Stimulated activated CD4-positive, alpha-beta T cell treated with anti-CD3 and anti-CD28 coated beads, Interleukin-15, amount 100 ng/mL, for 48 hours (primary cell): ENCODE results near the gene HOMER3.
A peak's percentile ranks its signal among the peaks of the same experiment; 100 is the strongest.
"Not testable (repeated sequence)": the region's sequence is repeated elsewhere in the genome, so short reads cannot be mapped to it uniquely, and the experiment has no call there.

Experiments
- DNase-seq, 2 donors: peaks; one replicate each; pipeline ENCODE4 v3.0.0-alpha.2; 2020; ENCODE audit warnings: low read depth in 2 of 2

Gene HOMER3

DNA sequence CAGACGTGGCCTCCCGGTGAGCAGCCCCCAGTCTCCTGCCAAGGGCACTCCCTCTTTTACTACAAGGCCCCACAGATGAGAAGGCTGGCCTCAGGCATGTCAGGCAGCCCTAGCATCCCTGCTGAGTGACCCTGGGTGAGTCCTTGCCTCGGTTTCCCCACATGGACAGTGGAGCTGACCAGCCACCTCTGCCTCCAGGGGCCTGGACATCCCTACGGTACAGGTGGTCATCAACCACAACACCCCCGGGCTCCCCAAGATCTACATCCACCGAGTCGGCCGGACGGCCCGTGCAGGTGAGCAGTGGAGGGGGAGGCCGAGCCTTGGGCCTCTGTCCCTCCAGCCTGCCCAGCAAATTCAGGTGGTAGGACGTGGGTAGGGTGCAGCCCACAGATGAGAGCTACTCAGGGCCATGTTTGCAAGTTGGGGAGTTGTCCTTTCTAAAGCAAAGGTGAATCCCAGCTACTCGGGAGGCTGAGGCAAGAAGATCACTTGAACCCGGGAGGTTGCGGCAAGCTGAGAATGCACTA, 16.3 kb downstream of the HOMER3 start:
- no peak for DNase-seq

GRCh38 chr19:18922228-18922985, 18.6 kb downstream of the HOMER3 start:
- DNase-seq, result no peak

DNA sequence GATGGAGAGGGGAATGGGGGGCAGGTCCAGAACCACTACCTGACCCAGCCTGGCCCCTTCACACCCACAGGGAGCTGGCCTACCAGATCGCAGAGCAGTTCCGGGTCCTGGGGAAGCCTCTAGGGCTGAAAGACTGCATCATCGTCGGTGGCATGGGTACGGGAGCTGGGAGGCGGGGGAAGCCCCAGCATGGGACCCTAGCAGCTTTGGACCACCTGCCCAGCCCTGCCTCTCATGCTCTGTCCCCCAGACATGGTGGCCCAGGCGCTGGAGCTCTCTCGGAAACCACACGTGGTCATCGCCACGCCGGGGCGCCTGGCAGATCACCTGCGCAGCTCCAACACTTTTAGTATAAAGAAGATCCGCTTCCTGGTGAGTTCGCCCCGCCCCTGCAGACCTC, 19.4 kb downstream of the HOMER3 start:
- no peak for DNase-seq

DNA sequence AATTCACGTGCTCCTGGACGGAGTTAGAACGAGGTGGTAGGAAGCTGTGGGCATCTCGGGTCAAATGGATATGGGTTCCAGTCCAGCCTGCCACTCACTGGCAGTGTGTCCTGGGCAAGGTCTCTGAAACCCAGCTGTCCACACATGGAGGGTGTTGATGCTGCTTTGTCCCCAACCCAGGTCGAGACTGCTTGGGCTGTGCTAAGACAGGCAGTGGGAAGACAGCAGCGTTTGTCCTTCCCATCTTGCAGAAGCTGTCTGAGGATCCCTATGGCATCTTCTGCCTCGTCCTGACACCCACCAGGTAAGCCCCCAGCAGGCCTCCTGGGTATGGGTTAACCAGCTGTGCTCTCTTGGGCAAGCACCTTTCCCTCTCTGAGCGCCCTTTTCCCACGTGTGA, 20.6 kb downstream of the HOMER3 start:
- no peak for DNase-seq

DNA sequence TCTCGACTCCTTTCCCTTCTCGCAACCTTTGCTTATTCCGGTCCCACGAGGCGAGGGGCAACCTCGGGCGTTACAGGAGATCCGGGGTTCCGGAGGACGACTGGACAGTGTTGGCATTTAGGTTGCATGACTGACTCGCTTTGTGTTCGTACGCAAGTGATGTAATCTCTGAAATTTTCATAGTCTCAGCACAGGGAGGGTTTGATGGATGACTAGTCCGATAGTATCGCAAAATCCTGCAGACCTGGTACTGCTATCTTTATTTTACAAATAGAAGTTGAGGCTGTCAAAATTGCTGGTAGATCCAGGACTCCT, 21.2 kb downstream of the HOMER3 start:
- DNase-seq, result no peak

DNA sequence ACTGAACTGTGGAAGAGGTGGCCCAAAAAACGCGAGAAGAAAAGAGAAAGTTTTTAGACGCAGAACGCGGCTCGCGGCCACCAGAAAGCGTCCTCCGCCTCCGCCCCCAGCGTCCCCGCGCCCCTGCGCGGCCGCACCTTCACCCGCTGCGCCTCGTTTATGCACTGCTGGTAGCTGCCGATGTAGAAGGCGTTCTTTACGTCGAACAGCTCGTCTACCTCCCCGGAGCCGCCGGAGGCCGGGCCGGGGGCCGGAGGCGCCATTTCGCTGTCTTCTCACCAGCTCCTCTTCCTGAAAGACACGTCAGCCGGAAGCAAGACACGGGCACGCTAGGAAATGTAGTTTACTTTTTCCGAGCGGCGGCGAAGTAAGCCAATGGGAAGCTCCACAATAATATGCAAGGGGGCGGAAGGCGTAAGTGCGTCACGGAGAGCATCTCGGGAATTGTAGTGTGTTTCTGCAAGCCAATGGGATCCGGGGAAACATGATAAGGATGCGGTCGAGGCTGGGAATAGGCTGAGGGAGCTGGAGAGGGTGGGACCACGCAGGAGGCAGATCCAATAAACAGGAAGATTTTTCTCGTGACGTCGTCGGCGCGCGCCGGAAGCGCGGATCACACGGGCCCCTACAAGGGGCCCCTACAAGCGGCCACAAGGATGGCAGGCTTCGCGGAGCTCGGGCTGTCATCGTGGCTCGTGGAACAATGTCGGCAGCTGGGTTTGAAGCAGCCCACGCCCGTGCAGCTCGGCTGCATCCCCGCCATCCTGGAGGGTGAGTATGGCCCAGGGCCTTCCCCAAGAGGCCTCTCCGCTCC, 21.7 kb downstream of the HOMER3 start, which contains the start of the genes COPE and DDX49:
Gene COPE (minus strand): TSS at position 302 of the 814 bp plus-strand sequence. CDS start 39 bp downstream, at position 263.
Gene DDX49 (plus strand): TSS at position 630 of the 814 bp plus-strand sequence. CDS start 27 bp downstream, at position 657.
- DNase-seq, result peak; percentile 95 to 97

DNA sequence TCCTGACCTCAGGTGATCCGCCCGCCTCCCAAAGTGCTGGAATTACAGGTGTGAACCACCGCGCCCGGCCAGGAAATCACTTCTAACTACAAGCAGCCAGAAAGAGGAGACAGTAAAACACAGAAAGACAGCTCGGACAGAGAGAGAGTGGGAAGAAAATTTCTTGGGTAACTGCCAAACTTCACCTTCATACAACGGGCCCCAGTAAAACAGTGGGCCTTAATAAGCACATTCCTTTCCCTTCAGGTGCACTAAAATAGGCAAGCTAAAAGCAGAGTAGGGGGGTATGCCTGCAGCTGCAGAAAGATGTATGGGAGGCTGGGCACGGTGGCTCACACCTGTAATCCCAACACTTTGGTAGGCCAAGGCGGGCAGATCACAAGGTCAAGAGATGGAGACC, 23.4 kb downstream of the HOMER3 start:
- DNase-seq, result not testable (repeated sequence)

DNA sequence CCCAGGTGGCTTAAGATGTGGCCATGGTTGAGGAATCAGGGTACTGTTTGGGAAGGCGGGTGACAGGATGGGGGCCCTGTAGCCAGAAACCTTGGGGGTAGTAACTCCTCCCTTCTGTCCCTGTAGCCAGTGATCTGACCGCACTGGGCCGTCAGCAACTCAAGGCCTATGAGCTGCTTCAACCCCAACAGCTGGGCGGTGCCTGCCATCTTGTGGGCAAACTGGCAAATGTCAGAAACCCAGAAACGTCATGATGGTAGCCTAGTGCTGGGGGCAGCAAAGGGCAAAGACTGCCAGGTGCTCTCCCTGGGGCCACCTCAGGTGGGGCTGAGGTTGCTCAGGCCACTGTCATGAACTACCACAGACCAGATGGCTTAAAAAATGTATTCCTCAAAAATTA, 25.4 kb downstream of the HOMER3 start:
- DNase-seq, result no peak

GRCh38 chr19:18913466-18913865, 27.6 kb downstream of the HOMER3 start:
- DNase-seq, result no peak

- DNase-seq, result no peak
Observed at GRCh38 chr19:18912933-18913332, 28.1 kb downstream of the HOMER3 start.

DNA sequence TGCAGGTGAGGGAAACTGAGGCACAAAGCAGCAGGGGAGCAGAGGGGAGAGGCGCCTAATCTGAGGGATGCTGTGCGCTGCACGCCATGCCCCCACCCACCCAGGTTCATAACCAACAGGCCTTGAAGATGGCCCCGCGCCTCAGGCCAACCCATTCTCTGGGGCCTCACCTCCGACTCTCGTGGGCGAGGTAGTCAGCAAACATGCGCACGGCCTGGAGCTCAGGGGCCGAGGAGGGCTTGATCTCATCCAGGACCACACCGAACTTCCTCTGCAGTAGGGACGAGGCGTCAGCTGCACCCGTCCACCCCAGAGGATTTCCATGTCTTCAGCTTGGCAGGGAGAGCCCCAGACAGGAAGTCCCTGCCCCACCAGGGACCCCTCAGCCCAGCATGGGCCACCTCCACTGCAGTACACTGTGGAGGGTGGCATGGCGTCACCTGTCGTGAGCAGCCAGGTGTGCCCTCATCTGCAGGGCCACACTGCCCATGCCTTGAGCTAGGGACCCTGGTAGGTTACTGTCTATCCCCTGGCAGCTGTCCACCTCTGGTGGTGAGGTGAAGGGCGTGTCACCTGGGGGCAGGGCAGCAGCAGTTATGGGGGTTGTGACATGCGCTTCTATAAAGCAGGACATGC, 30.1 kb downstream of the HOMER3 start:
- DNase-seq, result no peak

DNA sequence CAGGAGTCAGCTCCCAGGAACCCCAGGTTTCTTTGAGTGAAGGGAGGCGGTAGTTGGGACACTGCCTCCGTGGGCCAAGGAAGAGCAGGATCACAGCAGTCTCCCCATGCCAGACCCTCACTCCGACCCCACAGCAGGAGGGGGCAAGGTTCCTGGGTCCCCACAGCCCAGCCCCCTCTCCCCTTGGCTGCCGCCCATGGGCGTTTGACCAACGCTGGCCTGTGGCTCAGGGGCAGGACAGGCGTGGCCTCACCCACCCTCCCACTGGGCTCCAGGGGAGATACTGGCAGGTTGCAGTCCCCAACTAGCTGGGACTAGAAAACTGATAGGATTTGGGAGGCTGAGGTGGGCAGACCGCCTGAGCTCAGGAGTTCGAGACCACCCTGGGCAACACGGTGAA, 31.0 kb downstream of the HOMER3 start:
- DNase-seq, result no peak

DNA sequence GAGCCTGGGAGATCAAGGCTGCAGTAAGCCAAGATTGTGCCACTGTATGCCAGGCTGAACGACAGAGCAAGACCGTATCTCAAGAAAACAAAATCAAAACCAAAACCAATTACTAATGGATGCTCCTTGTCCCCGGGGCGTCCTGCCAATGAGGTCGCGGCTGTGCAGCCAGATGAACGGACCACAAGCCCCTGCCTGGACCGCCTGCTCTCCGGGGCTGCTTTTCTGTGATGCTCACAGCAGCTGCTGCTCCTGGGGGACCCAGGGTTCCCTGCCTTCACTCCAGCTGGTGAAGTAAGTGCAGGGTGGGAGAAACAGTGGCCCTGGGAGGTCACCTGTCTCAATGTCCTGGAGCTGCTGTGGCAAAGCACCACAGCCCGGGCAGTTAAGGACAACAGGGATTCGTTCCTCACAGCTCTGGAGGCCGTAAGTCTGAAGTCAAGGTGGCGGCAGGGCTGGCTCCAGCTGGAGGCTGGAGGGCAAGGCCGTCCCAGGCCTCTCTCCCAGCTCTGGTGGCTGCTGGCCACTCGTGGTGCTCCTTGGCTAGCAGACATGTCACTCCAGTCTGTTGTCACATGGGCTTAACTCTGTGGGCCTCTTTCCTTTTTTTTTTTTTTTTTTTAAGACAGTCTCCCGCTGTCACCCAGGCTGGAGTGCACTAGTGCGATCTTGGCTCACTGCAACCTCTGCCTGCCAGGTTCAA, 31.9 kb downstream of the HOMER3 start:
- DNase-seq, result no peak

- DNase-seq, result no peak
Observed at GRCh38 chr19:18906605-18907519, 34.2 kb downstream of the HOMER3 start.

DNA sequence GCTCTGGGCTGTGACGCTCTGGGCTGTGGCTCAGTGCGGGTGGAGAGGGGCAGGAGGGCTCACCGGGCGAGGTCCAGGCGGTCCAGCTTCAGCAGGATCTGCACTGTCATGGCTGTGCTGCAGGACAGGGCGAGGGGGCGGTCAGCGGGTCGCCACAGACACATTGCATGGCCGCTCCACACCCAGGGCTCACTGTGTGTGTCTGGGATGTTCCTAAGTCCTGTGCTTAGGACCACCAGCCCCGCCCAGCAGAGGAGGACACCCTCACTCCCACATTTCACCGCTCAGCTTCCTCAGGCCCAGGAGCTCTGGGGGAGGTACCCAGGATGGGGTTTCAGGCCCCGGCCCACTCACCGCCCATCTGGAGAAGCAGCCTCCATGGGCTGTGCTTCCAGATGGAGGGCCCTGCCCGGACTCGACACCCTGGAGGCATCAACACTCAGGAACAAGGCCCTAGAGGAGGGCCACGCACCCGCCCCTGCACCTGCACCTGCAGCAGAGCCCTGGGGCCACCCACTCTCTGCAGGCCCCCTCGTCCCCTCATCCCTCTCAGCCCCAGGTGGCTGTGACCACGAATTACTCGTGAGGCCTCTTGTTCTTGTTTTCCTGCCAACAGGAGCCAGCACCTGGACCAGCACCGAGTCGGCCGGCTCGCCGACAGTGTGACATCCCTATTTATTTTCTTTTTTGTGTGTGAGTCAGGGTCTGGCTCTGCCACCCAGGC, 35.3 kb downstream of the HOMER3 start:
- no peak for DNase-seq

- no peak for DNase-seq
Observed at GRCh38 chr19:18905058-18905456, 36.0 kb downstream of the HOMER3 start.

DNA sequence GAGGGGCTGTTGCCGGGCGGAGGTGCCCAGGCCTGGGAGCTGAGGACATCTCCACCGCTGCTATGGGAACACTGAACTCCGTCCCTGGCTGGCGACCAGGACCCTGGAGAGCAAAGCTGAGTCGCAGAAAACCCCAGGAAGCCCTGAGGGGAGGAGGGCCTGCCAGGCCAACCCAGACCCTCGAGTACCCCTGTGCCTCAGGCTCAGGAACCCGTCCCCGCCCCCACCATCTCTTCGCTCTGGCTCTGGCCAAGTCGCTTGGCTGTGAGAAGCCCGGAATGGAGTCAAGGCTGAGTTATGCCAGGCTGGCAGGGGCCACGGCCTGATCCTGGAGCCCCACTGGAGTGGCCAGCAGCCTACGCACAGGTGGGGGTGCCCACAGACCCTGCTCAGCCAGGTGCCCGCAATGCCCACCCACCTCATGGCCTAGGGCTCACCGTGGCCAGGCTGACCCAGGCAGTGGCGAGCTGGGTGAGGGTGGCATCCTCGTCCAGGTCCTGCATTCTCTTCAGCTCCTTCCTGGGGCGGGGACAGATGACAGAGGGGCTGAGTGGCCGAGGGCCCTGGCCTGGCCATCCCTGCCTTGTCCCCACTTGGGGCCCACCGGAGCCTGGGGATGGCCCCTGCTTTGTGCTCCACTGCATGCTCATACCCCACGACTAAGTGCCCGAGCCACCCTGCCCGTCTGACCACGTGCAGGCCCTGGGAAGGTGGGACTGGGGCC, 36.5 kb downstream of the HOMER3 start:
- no peak for DNase-seq

GRCh38 chr19:18903156-18904037, 37.6 kb downstream of the HOMER3 start:
- no peak for DNase-seq
